Cardiac fibroblast (primary cell): Measurements from ENCODE around the gene SCAPER.

ENCODE experiments used
- DNase-seq, 2 donors: peaks; one replicate each; pipeline versions ENCODE4 v3.0.0 to v3.0.0-alpha.2; 2010; ENCODE audit warnings: low read depth in 2 of 2
- H3K4me3 ChIP-seq, 2 donors: replicated peaks in 1 of 2; 1 replicate in 1 of 2; 2 replicates in 1 of 2; pipeline ENCODE4 v1.5.1; 2011; ENCODE audit warnings: low read depth in 2 of 2, low read length in 2 of 2, mild to moderate bottlenecking in 2 of 2, moderate library complexity in 1 of 2
- TF ChIP-seq, protein P1 (sequence below): IDR thresholded peaks from one replicate; pipeline ENCODE4 v1.5.1; 2011; ENCODE audit warnings: low read depth, mild to moderate bottlenecking, low read length, inconsistent platforms

Gene SCAPER

DNA sequence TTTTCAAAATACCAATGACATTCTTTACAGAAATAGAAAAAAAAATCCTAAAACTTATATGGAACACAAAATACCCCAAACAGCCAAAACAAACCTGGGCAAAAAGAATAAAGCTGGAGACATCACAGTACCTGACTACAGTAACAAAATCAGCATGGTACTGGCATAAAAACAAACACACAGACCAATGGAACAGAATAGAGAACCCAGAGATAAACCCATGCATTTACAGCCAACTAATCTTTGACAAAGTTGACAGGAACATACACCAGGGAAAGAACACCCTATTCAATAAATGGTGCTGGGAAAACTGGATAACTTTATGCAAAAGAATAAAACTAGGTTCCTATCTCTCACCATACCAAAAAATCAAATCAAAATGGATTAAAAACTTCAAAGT, 36.4 kb downstream of the SCAPER start:
- no peak overlapping the region for H3K4me3 ChIP-seq
- no peak for DNase-seq
- TF ChIP-seq, protein P1, sequence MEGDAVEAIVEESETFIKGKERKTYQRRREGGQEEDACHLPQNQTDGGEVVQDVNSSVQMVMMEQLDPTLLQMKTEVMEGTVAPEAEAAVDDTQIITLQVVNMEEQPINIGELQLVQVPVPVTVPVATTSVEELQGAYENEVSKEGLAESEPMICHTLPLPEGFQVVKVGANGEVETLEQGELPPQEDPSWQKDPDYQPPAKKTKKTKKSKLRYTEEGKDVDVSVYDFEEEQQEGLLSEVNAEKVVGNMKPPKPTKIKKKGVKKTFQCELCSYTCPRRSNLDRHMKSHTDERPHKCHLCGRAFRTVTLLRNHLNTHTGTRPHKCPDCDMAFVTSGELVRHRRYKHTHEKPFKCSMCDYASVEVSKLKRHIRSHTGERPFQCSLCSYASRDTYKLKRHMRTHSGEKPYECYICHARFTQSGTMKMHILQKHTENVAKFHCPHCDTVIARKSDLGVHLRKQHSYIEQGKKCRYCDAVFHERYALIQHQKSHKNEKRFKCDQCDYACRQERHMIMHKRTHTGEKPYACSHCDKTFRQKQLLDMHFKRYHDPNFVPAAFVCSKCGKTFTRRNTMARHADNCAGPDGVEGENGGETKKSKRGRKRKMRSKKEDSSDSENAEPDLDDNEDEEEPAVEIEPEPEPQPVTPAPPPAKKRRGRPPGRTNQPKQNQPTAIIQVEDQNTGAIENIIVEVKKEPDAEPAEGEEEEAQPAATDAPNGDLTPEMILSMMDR = no peak

DNA sequence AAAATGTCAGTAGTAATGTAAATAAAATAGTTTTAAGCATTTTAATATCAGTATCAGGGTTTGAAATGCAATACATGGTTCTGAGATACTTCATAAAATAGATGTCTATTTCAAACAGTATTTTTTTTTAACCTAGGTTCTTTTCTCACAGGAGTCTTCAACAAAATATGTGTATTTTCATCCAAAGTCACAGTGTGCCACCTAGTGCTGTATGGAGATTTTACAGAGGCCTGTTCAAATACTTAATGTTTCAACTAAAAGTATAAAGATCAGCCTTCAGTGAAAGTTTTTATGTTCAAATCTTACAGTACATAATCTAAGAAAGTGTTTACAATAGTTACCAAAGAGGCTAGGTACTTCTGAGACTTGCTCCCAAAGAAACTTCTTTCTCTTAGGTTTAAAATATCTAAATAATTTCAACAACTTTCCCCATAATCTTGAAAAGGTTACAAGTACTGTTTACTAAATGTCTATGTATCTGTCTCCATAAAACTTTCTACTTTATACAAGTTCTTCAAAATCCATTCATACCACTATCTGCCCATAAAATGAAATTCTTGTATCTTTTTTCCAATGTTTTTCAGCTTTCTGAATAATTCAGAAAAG, 38.3 kb downstream of the SCAPER start:
- DNase-seq = peak; percentile 58 to 65
- TF ChIP-seq, protein P1 = peak; percentile 48
- no peak overlapping the region for H3K4me3 ChIP-seq

DNA sequence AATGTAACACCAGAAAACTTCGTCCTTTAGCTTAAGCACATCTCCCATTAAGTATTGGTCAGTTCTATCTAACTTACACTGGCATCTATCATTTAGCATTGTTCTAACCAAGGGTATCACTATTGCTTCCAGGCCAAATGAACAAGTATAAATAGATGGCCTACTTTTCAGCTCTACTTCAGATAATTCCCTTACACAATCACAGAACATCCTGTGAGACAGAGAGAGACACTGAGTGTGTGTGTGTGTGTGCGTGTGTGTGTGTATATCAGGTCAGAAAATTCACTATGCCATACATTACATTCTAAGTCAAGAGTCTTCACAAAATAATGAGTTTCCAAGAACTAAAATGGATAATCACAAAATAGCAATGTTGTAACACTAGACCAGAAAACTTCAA, 39.1 kb downstream of the SCAPER start:
- DNase-seq = peak; percentile 23 to 27
- TF ChIP-seq, protein P1 = no peak
- no peak overlapping the region for H3K4me3 ChIP-seq

DNA sequence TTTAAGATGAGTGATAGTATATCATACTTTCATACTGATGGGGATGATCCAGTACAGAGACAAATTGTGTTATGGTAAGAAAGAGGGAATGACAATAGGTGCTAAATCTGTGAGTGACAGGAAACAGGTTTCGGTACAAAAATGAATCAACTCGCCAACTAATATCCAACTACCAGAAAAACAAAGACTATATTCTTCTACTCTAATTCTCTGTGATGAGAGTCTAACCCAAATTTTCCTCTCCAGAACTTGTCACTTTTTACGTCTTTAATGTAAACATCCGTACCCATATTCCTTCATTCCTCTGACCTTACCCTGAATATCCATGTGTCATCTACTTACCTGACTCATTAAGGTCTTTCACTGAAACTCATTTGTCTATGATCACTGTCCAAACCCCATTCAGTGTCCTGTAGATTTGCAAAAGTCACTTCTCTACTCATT, 39.6 kb downstream of the SCAPER start:
- no peak for DNase-seq
- TF ChIP-seq, protein P1 = no peak
- no peak overlapping the region for H3K4me3 ChIP-seq

DNA sequence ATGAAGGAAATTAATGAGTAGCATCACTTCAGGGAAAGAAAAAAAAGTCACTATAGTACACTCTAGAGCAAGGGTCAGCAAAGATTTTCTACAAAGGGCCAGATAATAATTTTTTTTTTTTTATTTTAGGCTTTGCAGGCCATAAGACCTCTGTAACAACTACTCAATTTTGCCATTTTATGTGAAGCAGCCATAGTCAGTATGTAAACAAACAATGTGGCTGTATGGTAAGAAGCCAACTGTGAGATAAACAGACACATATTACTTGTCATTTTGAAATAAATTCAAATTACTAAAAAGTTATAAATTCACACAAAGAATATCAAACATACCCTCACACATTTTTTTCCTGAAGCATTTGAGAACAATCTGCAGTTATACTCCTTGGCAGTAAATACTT, 40.6 kb downstream of the SCAPER start:
- TF ChIP-seq, protein P1 = no peak
- no peak for DNase-seq
- no peak overlapping the region for H3K4me3 ChIP-seq

DNA sequence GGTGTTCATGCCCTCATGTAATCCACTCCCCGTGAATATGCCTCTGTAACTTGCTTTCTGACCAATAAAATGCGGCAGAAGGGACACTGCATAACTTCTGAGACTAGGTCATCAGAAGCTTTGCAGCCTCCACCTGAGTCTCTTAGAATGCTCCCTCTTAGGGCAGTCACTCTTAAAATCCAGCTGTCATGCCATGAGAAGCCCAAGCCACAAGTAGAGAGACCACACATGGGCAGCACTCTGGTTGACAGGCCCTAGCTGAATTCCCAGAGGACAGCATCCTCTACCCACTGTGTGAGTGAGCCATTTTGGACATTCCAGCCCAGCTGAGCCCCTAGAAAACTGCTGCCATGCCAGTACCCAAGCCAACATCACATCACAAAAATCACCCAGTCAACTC, 41.4 kb downstream of the SCAPER start:
- DNase-seq = no peak
- TF ChIP-seq, protein P1 = no peak
- H3K4me3 ChIP-seq = no peak overlapping the region

DNA sequence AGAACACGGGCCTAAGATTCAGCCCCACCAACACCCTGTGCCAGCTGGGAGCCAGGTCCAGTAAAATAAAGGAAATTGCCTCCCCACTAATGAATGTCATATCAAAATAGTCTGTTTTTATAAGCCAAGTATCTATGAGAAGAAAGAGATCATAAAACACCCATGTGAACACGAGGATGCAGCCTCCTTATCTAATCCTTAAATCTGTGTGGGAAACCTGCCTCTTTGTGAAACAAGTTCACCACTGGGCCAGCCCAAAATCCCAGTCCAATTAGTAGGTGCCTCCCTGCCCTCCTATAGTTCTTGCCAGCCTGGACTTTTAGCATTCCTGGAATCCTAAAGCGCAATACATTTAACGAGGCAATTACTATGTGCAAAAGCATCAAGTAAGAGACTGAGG, 42.0 kb downstream of the SCAPER start:
- no peak overlapping the region for H3K4me3 ChIP-seq
- TF ChIP-seq, protein P1 = no peak
- DNase-seq = no peak
